C4-2B (cell line): ENCODE results near the gene RBM4.

ENCODE experiments used
- H3K27ac ChIP-seq: fragments of 450-650 bp; 2 replicates; pipeline ENCODE4 v1.5.1; 2017
- CTCF ChIP-seq: fragments of 450-650 bp; conservative IDR thresholded peaks from 2 replicates; pipeline ENCODE4 v1.5.1; 2017; ENCODE audit warnings: mild to moderate bottlenecking
- ZFX ChIP-seq: fragments of 450-650 bp; IDR thresholded peaks from 2 replicates; pipeline ENCODE4 v1.6.1; 2017

Gene RBM4

GRCh38 chr11:66692871-66693331 lies 54.4 kb downstream of the RBM4 start:
- TF ChIP-seq ZFX = no peak
- no peak for TF ChIP-seq CTCF
- no peak overlapping the region for H3K27ac ChIP-seq

GRCh38 chr11:66693356-66694055 lies 55.0 kb downstream of the RBM4 start:
- TF ChIP-seq ZFX (no peak), CTCF (no peak)
- no peak overlapping the region for H3K27ac ChIP-seq

GRCh38 chr11:66694056-66694410 lies 55.5 kb downstream of the RBM4 start:
- TF ChIP-seq CTCF (no peak), ZFX (no peak)

GRCh38 chr11:66694732-66695207 lies 56.3 kb downstream of the RBM4 start:
- H3K27ac ChIP-seq = peak overlapping the region; percentile 12
- TF ChIP-seq CTCF = peak; percentile 100
- TF ChIP-seq ZFX = no peak

More at GRCh38 chr11:66694056-66694410, 55.5 kb downstream of the RBM4 start:
- H3K27ac ChIP-seq = no peak overlapping the region
